HepG2 (cell line): ENCODE data around the gene CADPS. TPM values are rescaled to one million over a fixed set of nuclear protein-coding genes. Genes with fewer than 3 reads are reported as not detected.

Experiments used
- ATAC-seq: fragments of 200-7000 bp; cut with Tn5 transposase; 3 replicates; pipeline ENCODE4 v1.9.1; 2020; ENCODE audit warnings: mild to moderate bottlenecking, moderate library complexity
- BruUV-seq: library from RNA; stranded (reverse); fragments of 400-500 nt; replicated peaks from 2 replicates; lab custom pipeline; 2021; lab: Mats Ljungman, UMichigan
- CTCF ChIA-PET: fragments of 300-600 bp; formaldehyde crosslinking; extraction: SDS; loops from one replicate; lab custom pipeline; 2021; ENCODE audit warnings: low total read pairs, inconsistent platforms, low intra/inter-chr PET ratio; lab: Yijun Ruan, JAX
- POLR2A ChIA-PET: fragments of 350-600 bp; sonication (Branson Sonifier 250); formaldehyde crosslinking; loops from one replicate; lab custom pipeline; 2020; ENCODE audit warnings: antibody characterized with exemption, inconsistent platforms; lab: Yijun Ruan, JAX
- DNase-seq: peaks from one replicate; pipeline ENCODE4 v3.0.0-alpha.2; 2015; ENCODE audit warnings: low spot score
- FAIRE-seq: peaks from 3 replicates; lab custom pipeline; 2011; peaks lifted over from hg19 to GRCh38; lab: Jason Lieb, UNC
- H2AFZ ChIP-seq: one replicate; pipeline ENCODE4 v1.6.1; 2011; ENCODE audit warnings: low read length, inconsistent platforms
- H3K27ac ChIP-seq: fragments of 300-600 bp; 3 replicates; pipeline ENCODE4 v1.8.0; 2011; ENCODE audit warnings: mixed run types, mild to moderate bottlenecking, mixed read lengths, low read length, inconsistent platforms; ENCODE audit not compliant: insufficient read depth; ENCODE audit errors: extremely low read length
- H3K27me3 ChIP-seq, 2 experiments: fragments of 200-600 bp in 1 of 2; 2 replicates in 1 of 2; 3 replicates in 1 of 2; pipeline versions ENCODE4 v1.6.0 to v1.8.0; 2011; ENCODE audit warnings: low read length in 2 of 2, mild to moderate bottlenecking in 2 of 2, moderate library complexity in 2 of 2, inconsistent platforms in 1 of 2; ENCODE audit not compliant: insufficient read depth in 2 of 2, control insufficient read depth in 1 of 2
- H3K36me3 ChIP-seq, 2 experiments: fragments of 200-600 bp in 1 of 2; replicated peaks in 1 of 2; 2 replicates in 1 of 2; 3 replicates in 1 of 2; pipeline versions ENCODE4 v1.5.1 to v1.8.0; 2011; ENCODE audit warnings: low read length in 2 of 2, inconsistent platforms in 1 of 2; ENCODE audit not compliant: insufficient read depth in 2 of 2, control insufficient read depth in 1 of 2
- H3K4me1 ChIP-seq: 2 replicates; pipeline ENCODE4 v1.5.1; 2012; ENCODE audit warnings: low read length, inconsistent platforms; ENCODE audit not compliant: insufficient read depth
- H3K4me2 ChIP-seq: 2 replicates; pipeline ENCODE4 v1.6.0; 2011; ENCODE audit warnings: low read depth, low read length, inconsistent platforms
- H3K4me3 ChIP-seq, 3 experiments: fragments of 200-600 bp in 1 of 3; sonication (generic), shearing (Covaris generic) in 1 of 3; replicated peaks in 1 of 3; 2 replicates each; pipeline ENCODE4 v1.5.1; 2011 to 2016; ENCODE audit warnings: low read length in 3 of 3, inconsistent platforms in 2 of 3, low read depth in 2 of 3, mild to moderate bottlenecking in 2 of 3, control low read depth in 1 of 3, mixed read lengths in 1 of 3; ENCODE audit not compliant: insufficient read depth in 1 of 3
- H3K79me2 ChIP-seq: one replicate; pipeline ENCODE4 v1.6.1; 2011; ENCODE audit warnings: low read length, inconsistent platforms; ENCODE audit not compliant: insufficient read depth
- H3K9ac ChIP-seq: 2 replicates; pipeline ENCODE4 v1.6.0; 2011; ENCODE audit warnings: mild to moderate bottlenecking, low read depth, low read length, inconsistent platforms; ENCODE audit not compliant: insufficient read depth
- H3K9me3 ChIP-seq: 2 replicates; pipeline ENCODE4 v1.5.1; 2012; ENCODE audit warnings: mild to moderate bottlenecking, low read length
- H4K20me1 ChIP-seq: 2 replicates; pipeline ENCODE4 v1.6.0; 2011; ENCODE audit warnings: inconsistent platforms, mild to moderate bottlenecking, low read length, moderate library complexity; ENCODE audit not compliant: insufficient read depth
- AKAP8 ChIP-seq: sonication (generic); formaldehyde crosslinking; IDR thresholded peaks from 2 replicates; pipeline ENCODE4 v1.5.1; 2020; ENCODE audit warnings: mild to moderate bottlenecking, missing genetic modification reagents
- ATF2 ChIP-seq: sonication (generic); formaldehyde crosslinking; IDR thresholded peaks from 2 replicates; pipeline ENCODE4 v1.4.0; 2020; ENCODE audit warnings: missing genetic modification reagents
- REPIN1 ChIP-seq: sonication (generic); formaldehyde crosslinking; IDR thresholded peaks from 2 replicates; pipeline ENCODE4 v1.8.0; 2022; ENCODE audit warnings: missing genetic modification reagents, low read depth, mild to moderate bottlenecking, borderline replicate concordance
- REXO4 ChIP-seq: sonication (generic); formaldehyde crosslinking; IDR thresholded peaks from 2 replicates; pipeline ENCODE4 v1.8.0; 2022; ENCODE audit warnings: missing genetic modification reagents, mild to moderate bottlenecking, borderline replicate concordance
- SMAD3 ChIP-seq: sonication (generic); formaldehyde crosslinking; IDR thresholded peaks from 2 replicates; pipeline ENCODE4 v1.4.0; 2020; ENCODE audit warnings: missing genetic modification reagents
- SNAI1 ChIP-seq: sonication (generic); formaldehyde crosslinking; IDR thresholded peaks from 2 replicates; pipeline ENCODE4 v1.5.0; 2020; ENCODE audit warnings: mild to moderate bottlenecking, missing genetic modification reagents, borderline replicate concordance
- ZNF333 ChIP-seq: sonication (generic); formaldehyde crosslinking; IDR thresholded peaks from 2 replicates; pipeline ENCODE4 v1.4.0; 2020; ENCODE audit warnings: mild to moderate bottlenecking, missing genetic modification reagents, borderline replicate concordance
- ZNF383 ChIP-seq: sonication (generic); formaldehyde crosslinking; IDR thresholded peaks from 2 replicates; pipeline ENCODE4 v1.4.0; 2020; ENCODE audit warnings: missing genetic modification reagents, mild to moderate bottlenecking, borderline replicate concordance
- WGBS: methylation state at CpG from one replicate; pipeline ENCODE4 v1.1.6; 2017; ENCODE audit warnings: low lambda C conversion rate; 5-methylcytosine and 5-hydroxymethylcytosine counted together
- in situ Hi-C: cut with HindIII; loops from 2 replicates; pipeline ENCODE4 v1.10.0; 2017; ENCODE audit warnings: low pct_unique_long_range_greater_than_20kb; ENCODE audit not compliant: extremely low pct_ligation_motif_present
- intact Hi-C: fragments of 100-400 bp; cut with micrococcal nuclease; formaldehyde crosslinking; loops from one replicate; pipeline ENCODE4 v1.10.0; 2022; ENCODE audit not compliant: unreplicated experiment
- polyA plus RNA-seq, 8 experiments: library from polyadenylated mRNA; depleted of rRNA in 3 of 8; stranded (reverse) in 7 of 8; unstranded in 1 of 8; fragments of >200 nt; fragmentation: Illumina TruSeq in 4 of 8; extraction: Trizol in 4 of 8; gene quantifications; 2 replicates each; pipeline versions ENCODE4 v1.2.1 to v1.2.3, GENCODE V29; 2011 to 2016; ENCODE audit warnings: low read depth in 4 of 8, missing spikeins in 1 of 8, mixed read lengths in 1 of 8; ENCODE audit not compliant: insufficient read depth in 1 of 8
- total RNA-seq, 5 experiments: library from RNA; depleted of rRNA; stranded (reverse); fragments of >200 nt; fragmentation: Illumina TruSeq; extraction: Trizol; gene quantifications; 2 replicates each; pipeline ENCODE4 v1.2.3, GENCODE V29; 2016; ENCODE audit warnings: low read depth in 1 of 5

The CADPS gene
- total and polyA plus RNA-seq, 2 of the 13 experiments (the other 11 are each of a cell fraction or from before 2014, with no cell fraction given): not detected

GRCh38 chr3:62372621-62373041, 502.6 kb downstream of the CADPS start:
- H2AFZ ChIP-seq: no peak overlapping the region
- no peaks in the 10 kb centered on the region for H3K4me1 ChIP-seq
- H3K27ac ChIP-seq: no peak overlapping the region
- H3K4me3 ChIP-seq: no peak overlapping the region
- CTCF ChIA-PET: no interaction called here
- in situ Hi-C loops (no loop called here), intact Hi-C loops (no loop called here)
- no peaks in the 10 kb centered on the region for H3K36me3 ChIP-seq
- H3K9me3 ChIP-seq: no peaks in the 10 kb centered on the region
- no peaks in the 10 kb centered on the region for H4K20me1 ChIP-seq
- no TSS peak for BruUV-seq
- H3K79me2 ChIP-seq: no peaks in the 10 kb centered on the region
- FAIRE-seq (no peak), ATAC-seq (no peak; the same call in 2 of the 3 replicates)
- H3K27me3 ChIP-seq: peaks cover 7 to 70% of the 10 kb centered on the region in 2 experiments
- H3K9ac ChIP-seq: no peak overlapping the region
- TF ChIP-seq ZNF333 (CRISPR knock-in tag): no peak
- TF ChIP-seq ATF2 (CRISPR knock-in tag): no peak
- no peak for TF ChIP-seq REPIN1 (CRISPR knock-in tag)
- no peak for TF ChIP-seq AKAP8
- no peak for TF ChIP-seq SNAI1
- no peak for TF ChIP-seq SMAD3 (CRISPR knock-in tag)
- TF ChIP-seq REXO4 (CRISPR knock-in tag): no peak
- TF ChIP-seq ZNF383 (CRISPR knock-in tag): no peak
- TF ChIP-seq, all 625 proteins: peak for 0
- no peak for DNase-seq
- 20% methylated on average over 5 of the region's 30 CpGs for WGBS
- H3K4me2 ChIP-seq: no peak overlapping the region
- POLR2A ChIA-PET: no interaction called here
